ENCODE measurements around the gene SLC45A2.

The SLC45A2 gene

GRCh38 chr5:34007201-34007620 lies 22.7 kb upstream of the SLC45A2 start:
- no peak for DNase-seq (ENCODE audit: low read depth in 2 of 2)

- DNase-seq (ENCODE audit: low read depth in 2 of 2) = no peak
Observed at GRCh38 chr5:34005681-34006080, 21.2 kb upstream of the SLC45A2 start.

- peak in 1 of 2 donors; percentile 30 for DNase-seq (ENCODE audit: low read depth in 2 of 2)
Observed at GRCh38 chr5:34005211-34005610, 20.7 kb upstream of the SLC45A2 start.

GRCh38 chr5:34003941-34004340 lies 19.4 kb upstream of the SLC45A2 start:
- DNase-seq (ENCODE audit: low read depth in 2 of 2) = no peak

- DNase-seq (ENCODE audit: low read depth in 2 of 2) = no peak
Observed at GRCh38 chr5:34002629-34003328, 18.3 kb upstream of the SLC45A2 start.

- DNase-seq (ENCODE audit: low read depth in 2 of 2) = no peak
Observed at GRCh38 chr5:34001241-34001841, 16.8 kb upstream of the SLC45A2 start.

- DNase-seq (ENCODE audit: low read depth in 2 of 2) = no peak
Observed at GRCh38 chr5:33999978-34000377, 15.5 kb upstream of the SLC45A2 start.

- no peak for DNase-seq (ENCODE audit: low read depth in 2 of 2)
Observed at GRCh38 chr5:33997331-33997983, 13.0 kb upstream of the SLC45A2 start.

GRCh38 chr5:33995865-33996264 lies 11.4 kb upstream of the SLC45A2 start:
- DNase-seq (ENCODE audit: low read depth in 2 of 2) = no peak

GRCh38 chr5:33994845-33995244 lies 10.4 kb upstream of the SLC45A2 start:
- no peak for DNase-seq (ENCODE audit: low read depth in 2 of 2)

- no peak for DNase-seq (ENCODE audit: low read depth in 2 of 2)
Observed at GRCh38 chr5:33992864-33993263, 8.4 kb upstream of the SLC45A2 start.

- no peak for DNase-seq (ENCODE audit: low read depth in 2 of 2)
Observed at GRCh38 chr5:33985447-33985846, 954 bp upstream of the SLC45A2 start.

GRCh38 chr5:33984178-33984577 lies 315 bp downstream of the SLC45A2 start:
- no peak for DNase-seq (ENCODE audit: low read depth in 2 of 2)

GRCh38 chr5:33981408-33982162 lies 2.9 kb downstream of the SLC45A2 start:
- no peak for DNase-seq (ENCODE audit: low read depth in 2 of 2)

- no peak for DNase-seq (ENCODE audit: low read depth in 2 of 2)
Observed at GRCh38 chr5:33980030-33980429, 4.5 kb downstream of the SLC45A2 start.

- no peak for DNase-seq (ENCODE audit: low read depth in 2 of 2)
Observed at GRCh38 chr5:33978306-33978705, 6.2 kb downstream of the SLC45A2 start.

- DNase-seq (ENCODE audit: low read depth in 2 of 2) = no peak
Observed at GRCh38 chr5:33976307-33976706, 8.2 kb downstream of the SLC45A2 start.

GRCh38 chr5:33975852-33976251 lies 8.6 kb downstream of the SLC45A2 start:
- no peak for DNase-seq (ENCODE audit: low read depth in 2 of 2)

- DNase-seq (ENCODE audit: low read depth in 2 of 2) = no peak
Observed at GRCh38 chr5:33973271-33973670, 11.2 kb downstream of the SLC45A2 start.

- no peak for DNase-seq (ENCODE audit: low read depth in 2 of 2)
Observed at GRCh38 chr5:33969572-33970452, 14.7 kb downstream of the SLC45A2 start.
